Gastrocnemius medialis (tissue), 4 donors: ENCODE measurements around the gene NOXO1.

ENCODE experiments used
- POLR2A ChIP-seq, 2 donors: fragments of 450-650 bp; IDR thresholded peaks; one replicate each; pipeline ENCODE4 v1.6.1; 2017; ENCODE audit warnings: antibody characterized with exemption in 2 of 2, mild to moderate bottlenecking in 2 of 2, moderate library complexity in 2 of 2
- TF ChIP-seq, protein P1 (sequence below), 5 experiments: fragments of 450-650 bp in 3 of 5; fragments of 200-600 bp in 2 of 5; sonication (generic) in 2 of 5; IDR thresholded peaks in 4 of 5; conservative IDR thresholded peaks in 1 of 5; 1 replicate in 4 of 5; 2 replicates in 1 of 5; pipeline ENCODE4 v1.5.1; 2016 to 2019; ENCODE audit warnings: antibody characterized with exemption in 5 of 5, mild to moderate bottlenecking in 3 of 5, moderate library complexity in 3 of 5

DNA sequence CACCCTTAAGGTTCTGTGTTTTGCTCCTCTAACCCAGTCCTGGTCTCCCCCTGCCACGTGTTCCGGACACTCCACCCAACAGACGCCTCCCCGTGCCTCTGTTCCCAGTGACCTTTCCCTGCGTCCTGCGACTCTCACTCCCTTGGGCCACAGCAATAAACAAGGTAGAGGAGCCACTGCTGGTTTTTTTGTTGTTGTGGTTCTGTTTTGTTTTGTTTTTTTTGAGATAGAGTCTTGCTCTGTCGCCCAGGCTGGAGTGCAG is 34.6 kb upstream of the NOXO1 start:
- TF ChIP-seq, protein P1, sequence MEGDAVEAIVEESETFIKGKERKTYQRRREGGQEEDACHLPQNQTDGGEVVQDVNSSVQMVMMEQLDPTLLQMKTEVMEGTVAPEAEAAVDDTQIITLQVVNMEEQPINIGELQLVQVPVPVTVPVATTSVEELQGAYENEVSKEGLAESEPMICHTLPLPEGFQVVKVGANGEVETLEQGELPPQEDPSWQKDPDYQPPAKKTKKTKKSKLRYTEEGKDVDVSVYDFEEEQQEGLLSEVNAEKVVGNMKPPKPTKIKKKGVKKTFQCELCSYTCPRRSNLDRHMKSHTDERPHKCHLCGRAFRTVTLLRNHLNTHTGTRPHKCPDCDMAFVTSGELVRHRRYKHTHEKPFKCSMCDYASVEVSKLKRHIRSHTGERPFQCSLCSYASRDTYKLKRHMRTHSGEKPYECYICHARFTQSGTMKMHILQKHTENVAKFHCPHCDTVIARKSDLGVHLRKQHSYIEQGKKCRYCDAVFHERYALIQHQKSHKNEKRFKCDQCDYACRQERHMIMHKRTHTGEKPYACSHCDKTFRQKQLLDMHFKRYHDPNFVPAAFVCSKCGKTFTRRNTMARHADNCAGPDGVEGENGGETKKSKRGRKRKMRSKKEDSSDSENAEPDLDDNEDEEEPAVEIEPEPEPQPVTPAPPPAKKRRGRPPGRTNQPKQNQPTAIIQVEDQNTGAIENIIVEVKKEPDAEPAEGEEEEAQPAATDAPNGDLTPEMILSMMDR (IDR thresholded peaks at IDR 0.05 in 4 of 5, conservative IDR thresholded peaks at IDR 0.05 in 1 of 5) = no peak
- TF ChIP-seq POLR2A (IDR thresholded peaks at IDR 0.05) = no peak
